Kidney (tissue), 14 donors: Measurements from ENCODE around the gene HDAC2. TPM values are rescaled to one million over a fixed set of nuclear protein-coding genes. Genes with fewer than 3 reads are reported as not detected.
"Not testable (repeated sequence)": the region's sequence is repeated elsewhere in the genome, so short reads cannot be mapped to it uniquely, and the experiment has no call there.

Experiments
- DNase-seq, 5 donors: peaks; one replicate each; pipeline ENCODE4 v3.0.0-alpha.2; 2013 to 2020
- FAIRE-seq: peaks from 2 replicates; lab custom pipeline; 2012; peaks lifted over from hg19 to GRCh38; lab: Jason Lieb, UNC
- H3K27ac ChIP-seq, 2 donors: one replicate each; pipeline ENCODE4 v1.7.0; 2013; ENCODE audit warnings: low read depth in 2 of 2, low read length in 2 of 2, inconsistent platforms in 1 of 2
- H3K27me3 ChIP-seq: one replicate; pipeline ENCODE4 v1.7.1; 2013; ENCODE audit warnings: low read length, inconsistent platforms; ENCODE audit not compliant: control insufficient read depth, insufficient read depth
- H3K36me3 ChIP-seq, 3 donors: one replicate each; pipeline versions ENCODE4 v1.7.0 to v1.7.1; 2013; ENCODE audit warnings: low read length in 3 of 3, control low read depth in 1 of 3, inconsistent platforms in 1 of 3; ENCODE audit not compliant: insufficient read depth in 3 of 3, control insufficient read depth in 2 of 3
- H3K4me1 ChIP-seq, 3 donors: one replicate each; pipeline versions ENCODE4 v1.7.0 to v1.7.1; 2013; ENCODE audit warnings: low read length in 3 of 3, inconsistent platforms in 1 of 3, low read depth in 1 of 3; ENCODE audit not compliant: control insufficient read depth in 2 of 3, insufficient read depth in 2 of 3
- H3K4me3 ChIP-seq, 3 donors: one replicate each; pipeline versions ENCODE4 v1.7.0 to v1.8.1; 2013; ENCODE audit warnings: low read length in 3 of 3, control low read depth in 1 of 3, inconsistent platforms in 1 of 3
- H3K9ac ChIP-seq, 3 donors: one replicate each; pipeline versions ENCODE4 v1.7.0 to v1.7.1; 2013; ENCODE audit warnings: low read length in 3 of 3, control low read depth in 1 of 3, inconsistent platforms in 1 of 3
- H3K9me3 ChIP-seq, 3 donors: one replicate each; pipeline versions ENCODE4 v1.7.0 to v1.7.1; 2013; ENCODE audit warnings: low read length in 3 of 3, control low read depth in 1 of 3, inconsistent platforms in 1 of 3; ENCODE audit not compliant: control insufficient read depth in 2 of 3, insufficient read depth in 1 of 3
- CTCF ChIP-seq: IDR thresholded peaks from 3 replicates; pipeline ENCODE4 v1.5.1; 2012; ENCODE audit warnings: mild to moderate bottlenecking, moderate library complexity, borderline replicate concordance; ENCODE audit not compliant: insufficient read depth; ENCODE audit errors: extremely low read depth
- intact Hi-C: fragments of 100-400 bp; cut with DNase I; formaldehyde crosslinking; loops from one replicate; pipeline ENCODE4 v1.11.1; 2022
- polyA plus RNA-seq: library from polyadenylated mRNA; stranded (reverse); fragments of 350-450 nt; fragmentation: Illumina TruSeq; extraction: RNeasy Lipid Tissue Mini Kit (QIAGEN cat#74804); gene quantifications from one replicate; pipeline ENCODE4 v1.2.3, GENCODE V29; 2014; ENCODE audit warnings: low read depth, low replicate concordance; ENCODE audit not compliant: insufficient read depth
- total RNA-seq: library from RNA; stranded (reverse); fragmentation: NEBNext Ultra II Directional; extraction: Animal tissue kit (Norgen Biotek cat#: 25700); gene quantifications from one replicate; pipeline ENCODE4 v1.2.1, GENCODE V29; 2021
- donor health status: control.
- donor health status: control.
- donor health status: control.
- donor health status: control.
- donor health status: control.
- donor health status: DM: yes; HTN: yes; CAD: no.
- donor health status: Normal renal cell carcinoma (clear cell type).

The HDAC2 gene
- total and polyA plus RNA-seq, 2 donors from 2014 or later = 51.9 to 59.1 TPM

- Histone ChIP-seq H3K36me3 (peaks cover 0 to 13% (median 4%) of the 10 kb centered on the region in 3 donors), H3K9me3 (no peaks in the 10 kb centered on the region), H3K9ac (no peak overlapping the region), H3K4me1 (no peaks in the 10 kb centered on the region), H3K4me3 (no peak overlapping the region), H3K27ac (no peak overlapping the region), H3K27me3 (no peaks in the 10 kb centered on the region)
- TF ChIP-seq CTCF = peak; percentile 65
- intact Hi-C loops = no loop called here
- DNase-seq (peak in 2 of 5 donors; percentile 84 to 89), FAIRE-seq (peak; percentile 90)
Measured at GRCh38 chr6:113936093-113936934, 34.6 kb downstream of the HDAC2 start.

GRCh38 chr6:113934101-113934500, 36.8 kb downstream of the HDAC2 start:
- Histone ChIP-seq H3K9me3 (no peaks in the 10 kb centered on the region), H3K4me1 (no peaks in the 10 kb centered on the region), H3K9ac (no peak overlapping the region), H3K36me3 (peaks cover 0 to 5% (median 0%) of the 10 kb centered on the region in 3 donors), H3K27ac (no peak overlapping the region), H3K27me3 (no peaks in the 10 kb centered on the region), H3K4me3 (no peak overlapping the region)
- no peak for DNase-seq
- FAIRE-seq = no peak
- intact Hi-C loops = no loop called here
- no peak for TF ChIP-seq CTCF

GRCh38 chr6:113931907-113932306, 39.0 kb downstream of the HDAC2 start:
- H3K36me3 ChIP-seq, H3K4me3 ChIP-seq, H3K9ac ChIP-seq, intact Hi-C loops, H3K4me1 ChIP-seq, H3K27me3 ChIP-seq, FAIRE-seq, H3K27ac ChIP-seq, H3K9me3 ChIP-seq: not testable (repeated sequence)
- DNase-seq = peak in 1 of 5 donors; percentile 58

- Histone ChIP-seq H3K36me3 (no peaks in the 10 kb centered on the region), H3K9me3 (no peaks in the 10 kb centered on the region), H3K27me3 (no peaks in the 10 kb centered on the region), H3K4me1 (no peaks in the 10 kb centered on the region), H3K4me3 (no peak overlapping the region), H3K9ac (no peak overlapping the region), H3K27ac (no peak overlapping the region)
- TF ChIP-seq CTCF = no peak
- intact Hi-C loops = no loop called here
- no peak for FAIRE-seq
- no peak for DNase-seq
Measured at GRCh38 chr6:113930183-113930582, 40.8 kb downstream of the HDAC2 start.
